Dermis blood vessel endothelial cell (primary cell): ENCODE results near the gene USH2A. TPM values are rescaled to one million over a fixed set of nuclear protein-coding genes. Genes with fewer than 3 reads are reported as not detected.

Source experiments
- DNase-seq: peaks from one replicate; pipeline ENCODE4 v3.0.0; 2010
- total RNA-seq: library from RNA; depleted of rRNA; stranded (reverse); fragments of >200 nt; gene quantifications from 2 replicates; pipeline ENCODE4 v1.2.3, GENCODE V29; 2014

The USH2A gene, protein sequence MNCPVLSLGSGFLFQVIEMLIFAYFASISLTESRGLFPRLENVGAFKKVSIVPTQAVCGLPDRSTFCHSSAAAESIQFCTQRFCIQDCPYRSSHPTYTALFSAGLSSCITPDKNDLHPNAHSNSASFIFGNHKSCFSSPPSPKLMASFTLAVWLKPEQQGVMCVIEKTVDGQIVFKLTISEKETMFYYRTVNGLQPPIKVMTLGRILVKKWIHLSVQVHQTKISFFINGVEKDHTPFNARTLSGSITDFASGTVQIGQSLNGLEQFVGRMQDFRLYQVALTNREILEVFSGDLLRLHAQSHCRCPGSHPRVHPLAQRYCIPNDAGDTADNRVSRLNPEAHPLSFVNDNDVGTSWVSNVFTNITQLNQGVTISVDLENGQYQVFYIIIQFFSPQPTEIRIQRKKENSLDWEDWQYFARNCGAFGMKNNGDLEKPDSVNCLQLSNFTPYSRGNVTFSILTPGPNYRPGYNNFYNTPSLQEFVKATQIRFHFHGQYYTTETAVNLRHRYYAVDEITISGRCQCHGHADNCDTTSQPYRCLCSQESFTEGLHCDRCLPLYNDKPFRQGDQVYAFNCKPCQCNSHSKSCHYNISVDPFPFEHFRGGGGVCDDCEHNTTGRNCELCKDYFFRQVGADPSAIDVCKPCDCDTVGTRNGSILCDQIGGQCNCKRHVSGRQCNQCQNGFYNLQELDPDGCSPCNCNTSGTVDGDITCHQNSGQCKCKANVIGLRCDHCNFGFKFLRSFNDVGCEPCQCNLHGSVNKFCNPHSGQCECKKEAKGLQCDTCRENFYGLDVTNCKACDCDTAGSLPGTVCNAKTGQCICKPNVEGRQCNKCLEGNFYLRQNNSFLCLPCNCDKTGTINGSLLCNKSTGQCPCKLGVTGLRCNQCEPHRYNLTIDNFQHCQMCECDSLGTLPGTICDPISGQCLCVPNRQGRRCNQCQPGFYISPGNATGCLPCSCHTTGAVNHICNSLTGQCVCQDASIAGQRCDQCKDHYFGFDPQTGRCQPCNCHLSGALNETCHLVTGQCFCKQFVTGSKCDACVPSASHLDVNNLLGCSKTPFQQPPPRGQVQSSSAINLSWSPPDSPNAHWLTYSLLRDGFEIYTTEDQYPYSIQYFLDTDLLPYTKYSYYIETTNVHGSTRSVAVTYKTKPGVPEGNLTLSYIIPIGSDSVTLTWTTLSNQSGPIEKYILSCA (N-terminal part only)
- not detected in 2 replicates for total RNA-seq

DNA sequence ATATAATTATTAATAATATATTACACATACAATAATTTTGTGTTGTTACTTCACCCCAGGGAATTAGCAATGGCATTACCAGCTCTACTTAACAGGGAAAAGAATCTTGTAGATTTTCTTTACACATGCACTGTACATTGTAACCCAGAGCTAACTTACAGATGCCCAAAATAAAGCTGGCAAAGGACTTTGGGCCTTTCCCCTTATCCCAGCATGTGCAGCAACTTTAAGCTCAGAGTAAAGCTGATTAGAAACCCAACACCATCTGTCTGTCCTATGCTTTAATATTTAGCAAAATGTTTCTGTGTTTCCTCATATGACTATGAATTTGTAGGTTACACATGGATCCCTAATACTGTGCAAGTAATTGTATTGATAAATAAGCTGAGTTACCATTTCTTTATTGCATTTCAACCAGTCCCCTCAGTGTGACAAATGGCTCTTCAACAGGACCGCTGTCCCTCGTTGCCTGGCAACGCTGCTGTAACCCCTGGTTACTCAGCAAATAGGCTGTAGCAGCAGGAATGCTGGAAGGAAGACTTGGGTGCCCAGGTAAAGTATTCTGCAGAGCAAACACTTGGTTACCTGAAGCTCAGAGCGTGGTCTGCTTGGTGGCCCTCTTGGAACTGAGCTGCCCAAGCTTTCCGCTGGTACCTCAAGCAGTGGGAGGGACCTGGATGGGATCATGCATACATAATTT, at the start of gene USH2A:
Gene USH2A (minus strand): TSS at position 628 of the 700 bp plus-strand sequence. CDS start 1,112 bp downstream, outside the sequence.
- no peak for DNase-seq

DNA sequence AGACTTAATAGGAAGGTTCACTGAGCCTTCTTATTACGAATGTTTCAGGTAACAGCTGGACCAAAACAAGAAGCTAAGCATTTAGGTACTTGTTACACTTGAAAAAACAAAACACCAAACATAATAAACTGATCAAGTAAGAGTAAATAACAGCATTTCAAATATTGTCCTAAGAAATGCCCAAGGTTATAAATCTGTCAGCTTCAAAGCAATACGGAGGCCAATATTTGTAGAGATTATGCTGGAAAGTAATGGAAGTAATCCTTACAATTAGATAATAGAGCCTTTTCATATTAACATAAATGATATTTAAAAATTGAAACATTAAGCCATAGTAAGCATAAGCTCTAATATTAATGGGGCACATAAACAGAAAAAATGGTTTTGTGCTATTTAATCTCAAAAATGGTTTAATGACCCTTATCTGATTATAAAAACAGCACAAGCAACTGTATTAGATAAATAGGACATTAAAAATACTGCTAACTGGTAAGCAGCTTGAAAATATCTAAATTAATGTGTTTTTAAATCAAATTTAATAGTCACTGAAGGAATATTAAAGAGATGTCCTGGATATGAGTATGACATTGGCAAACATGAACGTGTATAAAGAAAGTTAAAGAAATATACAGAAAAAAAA, 43.0 kb upstream of the USH2A start:
- no peak for DNase-seq

DNA sequence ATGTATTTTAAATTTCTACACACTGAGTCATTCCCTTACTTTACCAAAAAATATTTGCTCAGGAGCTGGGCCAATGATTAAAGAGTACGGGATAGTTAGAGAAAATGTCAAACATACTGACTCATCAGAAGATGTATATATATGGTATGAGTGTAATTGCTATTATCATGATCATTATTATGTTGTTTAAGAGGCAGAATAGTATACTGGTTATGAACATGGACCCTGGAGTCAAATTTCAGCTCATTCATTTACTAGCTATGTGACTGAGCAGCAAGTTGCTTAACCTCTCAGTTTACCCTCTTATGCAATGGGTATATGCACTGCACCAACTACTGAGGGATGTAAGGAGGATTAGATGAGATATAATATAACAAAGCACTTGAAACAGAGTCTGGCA, 41.2 kb upstream of the USH2A start:
- no peak for DNase-seq

DNA sequence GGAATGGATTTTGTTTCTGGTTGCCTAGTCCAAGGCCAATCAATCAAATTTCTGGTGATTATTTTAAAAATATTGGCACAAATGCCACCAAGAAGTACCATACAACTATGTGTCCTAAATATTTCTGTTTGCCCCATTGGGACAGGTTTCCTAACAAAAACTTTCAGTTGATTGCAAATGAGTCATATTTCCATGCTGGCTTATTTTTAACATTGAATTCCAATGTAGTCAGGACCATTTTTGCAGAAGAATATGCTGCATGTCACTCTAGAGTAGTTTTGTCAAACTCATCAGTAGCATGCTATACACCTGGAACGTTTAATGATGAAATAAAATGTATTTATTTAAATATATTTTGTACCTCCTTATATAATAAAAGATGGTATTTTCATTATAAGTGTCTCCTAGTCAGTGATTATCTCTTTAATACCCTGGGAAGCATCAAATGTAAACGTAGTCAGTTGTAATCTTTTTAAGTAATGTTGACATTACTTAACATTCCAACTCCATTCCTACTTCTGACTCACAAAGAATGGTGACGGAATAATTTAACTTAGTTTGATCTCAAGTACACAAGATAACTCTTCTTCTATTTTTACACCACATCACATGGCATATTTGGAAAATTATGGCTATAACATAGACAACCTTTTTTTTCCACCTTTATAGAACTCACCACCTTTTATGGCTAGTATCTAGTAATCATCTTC, 39.0 kb upstream of the USH2A start:
- no peak for DNase-seq

DNA sequence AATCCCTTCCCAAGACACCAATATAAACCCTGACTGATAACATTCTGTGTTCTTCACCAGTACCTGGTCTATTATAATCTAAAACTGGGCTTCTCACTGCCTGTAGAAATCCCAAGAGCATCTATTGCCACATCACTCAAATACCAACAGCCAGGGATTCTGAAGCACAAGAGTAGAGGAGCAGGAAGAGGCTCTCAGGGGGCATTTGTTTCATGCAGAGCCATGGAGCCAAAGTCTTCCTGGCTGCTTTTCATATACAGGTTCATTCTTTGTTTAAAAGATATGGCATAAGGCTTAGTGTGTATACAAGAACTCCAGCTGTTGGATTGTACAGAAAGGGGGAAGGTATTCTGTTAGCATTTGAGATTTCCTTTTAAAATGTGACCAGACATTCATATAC, 38.2 kb upstream of the USH2A start:
- DNase-seq, result no peak

DNA sequence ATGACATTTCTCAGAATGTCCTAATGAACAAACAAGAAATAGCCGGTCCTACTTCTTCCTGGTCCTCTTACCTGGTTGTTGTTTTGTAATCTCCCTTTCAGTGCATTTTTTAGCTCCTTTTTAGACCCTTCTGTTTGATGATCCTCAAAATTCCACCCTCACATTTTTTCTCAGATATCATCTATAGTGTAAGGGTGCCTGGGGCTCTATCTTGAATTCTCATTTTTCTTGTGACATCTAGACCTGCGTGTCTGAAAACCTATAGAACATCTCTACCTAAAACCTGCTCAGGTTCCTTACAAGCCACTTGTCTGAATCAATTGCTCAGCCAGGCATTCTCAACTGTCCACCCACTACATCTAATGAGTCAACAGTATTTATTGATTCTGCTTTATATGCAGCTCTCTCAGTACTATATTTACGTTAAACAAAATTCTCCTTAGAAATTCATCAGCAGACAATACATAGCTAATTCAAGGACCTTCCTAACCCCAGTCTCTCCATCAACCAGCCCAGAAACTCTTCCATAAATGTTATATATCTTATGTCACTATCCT, 36.5 kb upstream of the USH2A start:
- DNase-seq, result no peak

DNA sequence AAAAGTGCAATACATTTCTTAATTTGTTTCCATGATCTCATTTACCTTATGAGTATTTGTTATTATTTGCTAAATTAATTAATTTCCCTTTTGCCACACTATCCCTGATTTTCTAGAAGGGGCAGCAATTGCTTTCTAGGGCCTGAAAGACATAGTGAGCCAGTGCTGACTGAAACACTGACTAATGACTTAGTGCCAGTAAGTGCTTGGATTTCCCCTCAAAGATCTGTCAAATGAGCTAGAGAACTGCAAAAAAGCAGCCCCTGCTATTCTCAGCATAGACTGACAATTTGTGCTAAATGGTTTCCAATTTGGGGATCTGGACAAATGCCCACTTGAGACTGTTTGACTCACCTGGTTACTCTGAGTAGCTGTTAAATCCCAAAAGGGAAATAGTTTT, 35.6 kb upstream of the USH2A start:
- DNase-seq, result no peak

DNA sequence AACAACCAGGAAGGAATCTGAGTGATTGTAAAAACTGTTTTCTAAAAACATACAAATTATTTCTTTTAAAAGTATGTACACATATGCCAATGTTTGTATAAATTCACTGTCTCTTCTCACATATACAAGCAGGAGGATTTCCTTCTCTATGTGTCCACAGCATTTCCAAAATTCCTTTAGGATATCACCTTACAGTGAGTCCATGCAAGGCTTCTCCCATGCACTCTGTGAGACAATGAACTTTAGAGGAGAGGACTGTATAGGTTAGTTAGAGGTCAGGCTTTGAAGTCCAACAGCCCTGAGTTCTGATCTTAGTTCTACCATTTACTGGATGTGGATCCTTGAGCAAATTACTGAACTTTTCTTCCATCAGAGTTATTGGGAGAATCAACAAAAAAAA, 34.1 kb upstream of the USH2A start:
- DNase-seq, result no peak

DNA sequence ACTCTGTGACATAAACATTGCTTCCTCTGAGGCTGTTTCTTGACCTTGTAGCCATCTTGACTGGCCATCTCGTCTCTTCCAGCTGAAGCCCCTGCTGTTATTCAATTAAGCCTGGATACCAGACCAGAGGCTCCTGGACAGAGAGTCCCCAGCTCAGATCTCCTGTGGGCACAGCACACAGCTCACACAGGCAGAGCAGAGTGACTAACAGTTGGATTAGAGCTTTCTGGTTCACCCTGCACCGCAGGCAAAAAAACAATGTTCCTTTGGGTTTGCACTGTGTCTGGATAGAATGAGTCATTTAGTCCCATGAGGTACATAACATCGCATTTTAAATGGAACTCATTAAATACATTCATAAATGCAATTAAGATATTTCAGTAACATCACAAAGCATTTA, 33.4 kb upstream of the USH2A start:
- DNase-seq, result no peak

DNA sequence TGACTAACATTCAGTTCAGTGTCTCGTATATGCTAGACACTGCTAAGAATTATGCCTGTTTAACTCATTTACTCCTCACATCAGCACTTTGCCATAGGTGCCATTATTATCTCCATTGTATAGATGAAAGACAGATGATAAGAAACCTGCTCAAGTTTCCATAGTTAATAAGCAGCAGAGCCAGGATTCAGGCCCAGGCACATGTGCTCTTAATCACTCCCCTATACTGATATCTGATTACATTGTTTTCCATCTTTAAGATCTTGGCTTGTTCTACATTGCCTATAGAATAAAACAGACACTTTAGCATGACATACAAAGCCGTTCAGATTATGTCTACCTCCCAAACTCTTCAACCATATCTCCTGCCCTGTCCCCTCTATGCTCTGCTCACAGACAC, 30.5 kb upstream of the USH2A start:
- no peak for DNase-seq

DNA sequence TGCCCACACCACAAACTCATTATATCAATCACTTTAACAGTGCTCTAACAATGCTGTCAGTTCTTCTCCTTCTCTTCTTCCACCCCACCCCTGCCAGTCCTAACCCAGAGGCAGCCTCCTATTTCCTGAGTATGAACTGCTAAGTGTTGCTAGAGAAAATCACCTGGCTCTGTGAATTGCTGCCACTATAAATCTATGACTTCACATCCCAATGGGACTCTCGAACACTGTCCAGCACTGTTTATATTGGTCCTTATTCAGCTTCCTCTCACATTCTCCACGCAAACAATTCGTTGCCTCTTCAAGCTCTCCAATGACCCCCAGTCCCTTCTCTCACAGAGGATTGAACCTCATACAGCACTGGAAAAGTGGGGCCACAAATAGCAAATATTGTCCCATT, 27.0 kb upstream of the USH2A start:
- no peak for DNase-seq

DNA sequence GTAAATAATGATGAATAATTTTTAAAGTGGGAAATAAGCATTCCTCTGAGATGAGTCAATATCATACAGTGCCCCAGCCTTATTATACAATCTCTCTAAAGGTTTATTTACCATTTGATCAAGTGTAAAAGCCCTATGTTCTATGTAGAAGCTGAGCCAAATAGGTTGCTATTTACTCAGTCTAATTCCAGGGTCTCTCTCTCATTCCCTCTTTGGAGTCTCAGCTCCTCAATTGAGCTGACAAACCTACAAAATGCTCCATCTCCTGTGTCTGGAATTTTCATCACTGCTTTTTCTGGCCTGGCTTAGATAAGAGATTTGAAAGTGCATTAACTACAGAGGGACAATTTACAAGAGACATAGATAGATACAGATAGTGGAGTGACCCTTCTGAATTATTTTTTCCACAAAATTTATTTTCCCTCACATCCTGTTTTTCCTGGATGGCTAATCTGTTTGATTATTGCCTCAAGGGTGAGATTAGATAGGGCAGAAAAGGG, 24.8 kb upstream of the USH2A start:
- DNase-seq, result no peak

DNA sequence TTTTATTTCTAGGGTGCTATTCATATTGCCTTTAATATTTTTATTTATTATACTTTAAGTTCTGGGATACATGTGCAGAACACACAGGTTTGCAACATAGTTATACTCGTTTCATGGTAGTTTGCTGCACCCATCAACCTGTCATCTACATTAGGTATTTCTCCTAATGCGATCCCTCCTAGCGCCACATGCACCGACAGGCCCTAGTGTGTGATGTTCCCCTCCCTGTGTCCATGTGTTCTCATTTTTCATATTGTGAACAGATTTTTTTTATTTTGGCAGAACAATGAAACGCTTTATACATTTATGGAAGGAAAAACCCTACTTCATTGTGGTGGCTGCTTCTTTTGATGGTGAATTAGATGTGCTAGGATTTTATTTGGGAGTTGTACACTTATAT, 14.4 kb upstream of the USH2A start:
- no peak for DNase-seq

DNA sequence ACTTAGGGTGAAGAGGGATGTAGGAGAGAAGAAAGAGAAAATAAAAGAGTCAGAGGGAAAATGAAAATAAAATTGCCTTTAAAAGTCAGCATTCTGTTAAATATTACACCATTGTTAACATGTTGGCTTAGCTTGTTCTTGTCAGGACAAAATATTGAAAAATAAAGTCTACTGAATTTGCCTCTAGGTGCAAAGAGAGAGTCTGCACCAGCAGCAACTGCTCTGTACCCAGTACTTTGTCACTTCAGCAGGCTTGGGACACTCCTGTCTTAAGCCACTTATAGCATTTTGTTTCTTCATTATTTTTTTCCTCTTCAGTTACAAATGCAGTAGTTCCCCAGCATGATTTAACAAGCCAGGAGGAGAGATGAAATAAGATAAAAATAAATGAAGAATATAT, 11.0 kb upstream of the USH2A start:
- DNase-seq, result no peak

DNA sequence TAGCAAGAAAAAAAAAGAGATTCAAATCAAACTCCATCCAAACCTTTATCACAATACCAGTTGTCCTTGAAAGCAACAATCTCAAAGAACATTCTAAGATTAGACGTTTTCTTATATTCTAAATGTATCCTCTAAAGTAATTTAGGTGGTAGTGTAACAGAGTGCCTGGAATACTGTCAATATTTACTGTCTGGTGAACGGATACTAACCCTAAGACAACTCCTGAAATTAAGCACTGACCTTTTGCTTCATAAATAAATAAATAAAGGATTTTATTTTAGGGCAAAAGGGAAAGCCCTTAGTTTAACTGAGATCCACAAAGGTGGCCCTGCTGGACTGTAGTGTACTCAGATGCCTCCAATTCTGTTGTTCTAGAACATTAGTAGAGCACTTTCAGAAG, 9.9 kb upstream of the USH2A start:
- DNase-seq, result no peak

DNA sequence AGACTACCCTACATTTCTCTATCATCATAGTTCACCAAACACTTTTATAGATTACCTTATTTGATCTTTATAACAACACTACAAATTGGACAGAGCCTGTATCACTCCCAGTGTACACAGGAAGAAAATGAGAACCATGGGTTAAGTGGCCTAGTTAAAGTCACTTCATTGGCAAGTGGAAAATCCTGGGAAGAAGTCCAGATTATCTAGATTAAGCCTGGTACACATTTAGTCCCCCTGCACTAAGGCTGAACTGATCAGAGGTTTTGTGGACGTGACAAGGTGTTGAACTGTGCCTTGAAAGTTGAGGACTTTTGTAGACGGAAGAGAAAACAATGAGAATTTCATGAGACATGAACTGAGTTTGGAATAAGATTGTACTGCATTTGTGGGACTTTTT, 7.5 kb upstream of the USH2A start:
- no peak for DNase-seq

DNA sequence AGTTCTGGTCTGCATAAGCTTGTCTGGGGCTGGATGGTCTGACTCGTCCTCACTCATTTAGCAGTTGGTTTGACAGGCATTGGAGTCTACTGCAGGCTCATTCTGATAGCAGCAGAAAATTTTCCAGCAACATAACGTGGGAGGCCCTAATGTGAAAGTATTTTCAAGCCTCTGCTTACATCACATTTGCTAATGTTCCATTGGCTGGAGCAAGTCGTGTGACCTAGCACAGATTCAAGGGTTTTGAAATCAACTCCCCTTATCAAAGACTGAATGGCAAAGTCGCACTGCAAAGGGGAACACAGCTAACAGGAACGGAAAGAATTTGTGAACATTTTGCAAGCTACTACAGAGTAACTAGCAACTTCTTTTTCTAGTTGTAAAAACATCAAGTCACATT, 2.3 kb upstream of the USH2A start:
- DNase-seq, result no peak

DNA sequence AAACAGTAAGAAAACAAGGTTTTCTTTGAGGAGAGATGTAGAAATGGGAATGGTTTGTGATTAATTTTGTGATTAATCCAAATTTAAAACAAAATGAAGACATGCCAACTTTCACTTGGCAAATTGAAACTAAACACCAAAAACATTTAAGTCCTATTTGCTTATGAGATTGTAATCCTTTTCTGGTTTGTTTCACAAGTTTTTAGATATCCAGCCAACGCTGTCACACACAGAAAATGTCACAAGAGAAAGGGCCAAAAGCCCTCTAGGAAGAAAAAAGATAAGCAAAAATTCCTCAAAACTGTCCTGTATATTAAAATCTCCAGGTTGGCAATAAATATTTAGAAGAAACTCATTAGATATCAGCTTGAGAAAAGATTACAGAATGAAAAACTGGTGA, 2.5 kb downstream of the USH2A start:
- DNase-seq, result no peak

DNA sequence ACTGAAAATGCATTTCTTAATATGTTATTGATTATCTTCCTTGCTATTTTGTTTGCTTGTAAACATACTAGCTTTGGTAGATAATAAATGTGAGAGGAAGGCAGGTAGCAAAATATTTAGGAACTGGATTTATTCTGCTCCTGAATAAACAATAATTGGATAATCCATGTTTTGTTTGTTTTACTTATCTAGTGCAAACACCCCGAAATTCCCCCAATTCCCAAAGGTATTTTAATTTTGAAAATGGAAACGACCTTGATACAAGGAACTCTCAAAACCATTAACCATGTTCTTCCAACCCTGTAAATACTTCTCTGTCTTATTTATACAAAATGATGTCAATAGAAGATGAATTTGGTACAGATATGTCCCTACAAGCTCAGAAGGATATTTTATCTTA, 3.0 kb downstream of the USH2A start:
- no peak for DNase-seq

DNA sequence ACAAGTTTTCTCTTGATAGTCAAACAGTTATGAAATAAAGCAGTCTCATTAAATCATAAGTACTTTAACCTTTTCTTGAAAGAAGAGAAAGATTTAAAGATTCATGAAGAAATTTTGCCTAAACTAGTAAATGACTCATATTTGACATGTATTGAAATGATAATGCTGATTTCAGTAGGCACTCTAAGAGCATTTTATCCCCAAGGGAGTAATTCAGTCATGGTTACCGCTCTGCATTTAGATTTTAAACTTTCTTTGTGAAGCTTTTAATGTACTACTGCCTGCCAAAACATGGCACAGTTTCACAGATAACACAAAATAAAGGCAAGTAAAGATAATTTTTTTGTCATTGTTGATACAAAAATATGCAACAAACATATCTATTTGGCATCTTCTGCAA, 6.8 kb downstream of the USH2A start:
- DNase-seq, result no peak

DNA sequence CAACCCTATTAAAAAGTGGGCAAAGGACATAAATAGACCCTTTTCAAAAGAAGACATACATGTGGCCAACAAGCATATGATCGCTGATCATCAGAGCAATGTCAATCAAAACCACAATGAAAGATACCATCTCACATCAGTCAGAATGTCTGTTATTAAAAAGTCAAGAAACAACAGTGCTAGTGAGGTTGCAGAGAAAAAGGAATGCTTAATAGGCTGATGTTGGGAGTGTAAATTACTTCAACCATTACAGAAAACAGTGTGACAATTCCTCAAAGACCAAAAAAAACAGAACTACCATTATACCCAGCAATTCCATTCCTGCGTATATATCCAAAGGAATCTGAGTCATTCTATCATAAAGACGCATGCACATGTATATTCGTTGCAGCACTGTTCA, 13.2 kb downstream of the USH2A start:
- no peak for DNase-seq
